Measurements from ENCODE around the gene TEAD1. TPM values are rescaled to one million over a fixed set of nuclear protein-coding genes. Genes with fewer than 3 reads are reported as not detected.

The TEAD1 gene
- total RNA-seq, 4 donors from 2014 or later: 184 to 272 (median 208) TPM

GRCh38 chr11:12784987-12785386 lies 110.8 kb downstream of the TEAD1 start:
- Histone ChIP-seq H3K4me1 (peaks cover 0 to 25% (median 0%) of the 10 kb centered on the region in 3 donors), H3K9me3 (no peaks in the 10 kb centered on the region), H3K27me3 (no peaks in the 10 kb centered on the region), H3K27ac (no peak overlapping the region), H3K36me3 (no peaks in the 10 kb centered on the region), H3K4me3 (no peak overlapping the region)
- no peak for ATAC-seq
- TF ChIP-seq POLR2A (IDR thresholded peaks at IDR 0.05): no peak
- whole genome bisulfite sequencing, 2 donors (ENCODE audit: low coverage in 1 of 2): 100% methylated on average over 1 of the region's 5 CpGs; no CpG with 5 or more reads in 1 of the 2 donors

DNA sequence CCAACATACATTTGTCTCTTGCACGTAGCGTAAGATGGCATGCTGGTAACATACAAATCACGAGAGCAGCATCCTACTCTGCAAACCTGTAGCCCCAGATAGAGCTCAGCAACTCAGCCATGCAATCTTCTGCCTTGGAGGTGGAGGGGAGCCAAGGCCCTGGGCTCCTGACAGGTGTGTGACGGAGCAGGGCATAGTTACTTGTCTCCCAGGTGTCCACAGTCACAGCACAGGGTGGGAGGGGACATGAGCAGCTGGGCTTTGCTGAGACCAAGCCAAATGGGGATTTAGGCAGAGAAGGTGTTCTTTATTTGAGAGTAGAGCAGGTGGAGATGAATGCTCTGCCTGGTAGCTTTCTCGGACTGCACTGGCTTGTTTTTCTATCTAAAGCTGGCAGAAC lies 111.7 kb downstream of the TEAD1 start:
- no peaks in the 10 kb centered on the region for H3K36me3 ChIP-seq
- no peak overlapping the region for H3K4me3 ChIP-seq
- H3K27ac ChIP-seq: no peak overlapping the region
- H3K9me3 ChIP-seq: no peaks in the 10 kb centered on the region
- no peak for ATAC-seq
- no peaks in the 10 kb centered on the region for H3K27me3 ChIP-seq
- 93 to 100% methylated on average over 3 to 4 of the region's 5 CpGs for whole genome bisulfite sequencing, 2 donors (ENCODE audit: low coverage in 1 of 2)
- TF ChIP-seq POLR2AphosphoS5 (IDR thresholded peaks at IDR 0.05) (no peak), POLR2A (IDR thresholded peaks at IDR 0.05) (no peak), EP300 (IDR thresholded peaks at IDR 0.05) (no peak)
- TF ChIP-seq, protein P1, sequence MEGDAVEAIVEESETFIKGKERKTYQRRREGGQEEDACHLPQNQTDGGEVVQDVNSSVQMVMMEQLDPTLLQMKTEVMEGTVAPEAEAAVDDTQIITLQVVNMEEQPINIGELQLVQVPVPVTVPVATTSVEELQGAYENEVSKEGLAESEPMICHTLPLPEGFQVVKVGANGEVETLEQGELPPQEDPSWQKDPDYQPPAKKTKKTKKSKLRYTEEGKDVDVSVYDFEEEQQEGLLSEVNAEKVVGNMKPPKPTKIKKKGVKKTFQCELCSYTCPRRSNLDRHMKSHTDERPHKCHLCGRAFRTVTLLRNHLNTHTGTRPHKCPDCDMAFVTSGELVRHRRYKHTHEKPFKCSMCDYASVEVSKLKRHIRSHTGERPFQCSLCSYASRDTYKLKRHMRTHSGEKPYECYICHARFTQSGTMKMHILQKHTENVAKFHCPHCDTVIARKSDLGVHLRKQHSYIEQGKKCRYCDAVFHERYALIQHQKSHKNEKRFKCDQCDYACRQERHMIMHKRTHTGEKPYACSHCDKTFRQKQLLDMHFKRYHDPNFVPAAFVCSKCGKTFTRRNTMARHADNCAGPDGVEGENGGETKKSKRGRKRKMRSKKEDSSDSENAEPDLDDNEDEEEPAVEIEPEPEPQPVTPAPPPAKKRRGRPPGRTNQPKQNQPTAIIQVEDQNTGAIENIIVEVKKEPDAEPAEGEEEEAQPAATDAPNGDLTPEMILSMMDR (IDR thresholded peaks at IDR 0.05): no peak
- peaks cover 0 to 26% (median 0%) of the 10 kb centered on the region in 3 donors for H3K4me1 ChIP-seq

GRCh38 chr11:12786450-12786849 lies 112.2 kb downstream of the TEAD1 start:
- Histone ChIP-seq H3K9me3 (no peaks in the 10 kb centered on the region), H3K27me3 (no peaks in the 10 kb centered on the region), H3K27ac (no peak overlapping the region), H3K36me3 (no peaks in the 10 kb centered on the region), H3K4me1 (peaks cover 0 to 26% (median 0%) of the 10 kb centered on the region in 3 donors), H3K4me3 (no peak overlapping the region)
- no peak for ATAC-seq
- WGBS, 2 donors (ENCODE audit: low coverage in 1 of 2): 33 to 94% methylated on average over 1 to 4 of the region's 4 CpGs
- TF ChIP-seq POLR2AphosphoS5 (IDR thresholded peaks at IDR 0.05): no peak
- TF ChIP-seq EP300 (IDR thresholded peaks at IDR 0.05): no peak
- TF ChIP-seq, protein P1 (IDR thresholded peaks at IDR 0.05): no peak
- no peak for TF ChIP-seq POLR2A (IDR thresholded peaks at IDR 0.05)

GRCh38 chr11:12786891-12787290 lies 112.7 kb downstream of the TEAD1 start:
- TF ChIP-seq EP300 (IDR thresholded peaks at IDR 0.05) (no peak), POLR2A (IDR thresholded peaks at IDR 0.05) (no peak), POLR2AphosphoS5 (IDR thresholded peaks at IDR 0.05) (no peak)
- TF ChIP-seq, protein P1 (IDR thresholded peaks at IDR 0.05): no peak
- Histone ChIP-seq H3K27ac (no peak overlapping the region), H3K36me3 (no peaks in the 10 kb centered on the region), H3K4me1 (peaks cover 0 to 28% (median 0%) of the 10 kb centered on the region in 3 donors), H3K4me3 (no peak overlapping the region), H3K27me3 (no peaks in the 10 kb centered on the region), H3K9me3 (no peaks in the 10 kb centered on the region)
- WGBS, 2 donors (ENCODE audit: low coverage in 1 of 2): 87 to 92% methylated on average over 4 to 5 of the region's 5 CpGs
- ATAC-seq: no peak

GRCh38 chr11:12787847-12788246 lies 113.6 kb downstream of the TEAD1 start:
- Histone ChIP-seq H3K4me3 (no peak overlapping the region), H3K27ac (no peak overlapping the region), H3K4me1 (peaks cover 0 to 38% (median 0%) of the 10 kb centered on the region in 3 donors), H3K36me3 (no peaks in the 10 kb centered on the region), H3K9me3 (no peaks in the 10 kb centered on the region), H3K27me3 (no peaks in the 10 kb centered on the region)
- 33 to 45% methylated on average over 2 to 4 of the region's 9 CpGs for WGBS, 2 donors (ENCODE audit: low coverage in 1 of 2)
- no peak for ATAC-seq
- TF ChIP-seq POLR2A (IDR thresholded peaks at IDR 0.05) (no peak), POLR2AphosphoS5 (IDR thresholded peaks at IDR 0.05) (no peak), EP300 (IDR thresholded peaks at IDR 0.05) (no peak)
- TF ChIP-seq, protein P1 (IDR thresholded peaks at IDR 0.05): no peak

Measured in gastroesophageal sphincter (tissue), 4 donors.